Thyroid gland (tissue), 4 donors: ENCODE data around the gene DCDC2. TPM values are rescaled to one million over a fixed set of nuclear protein-coding genes. Genes with fewer than 3 reads are reported as not detected.

Experiments
- small RNA-seq: library from RNA; depleted of rRNA; stranded (forward); fragments of <200 nt; gene quantifications from one replicate; pipeline ENCODE3, GENCODE V24; 2016
- total RNA-seq, 4 donors: library from RNA; depleted of rRNA; stranded (reverse); fragments of >200 nt; gene quantifications; one replicate each; pipeline ENCODE4 v1.2.3, GENCODE V29; 2016

Gene DCDC2
- total RNA-seq, 4 donors from 2014 or later: 8.7 to 14.8 (median 12.3) TPM

Small RNA genes lying within 50 kb of the gene (small RNA-seq; reads per million reads assigned to genes)
- not detected for gene RF00218
- gene RNU6-391P: not detected

Other genes with a start within 250 kb of the DCDC2 start
- not detected for gene NRSN1, start 231.8 kb downstream of the DCDC2 start, total RNA-seq
- 10 to 100 TPM; 23.1 to 37.8 (median 30.4) TPM for gene MRS2, start 44.9 kb upstream of the DCDC2 start, total RNA-seq
- gene GPLD1, start 131.5 kb upstream of the DCDC2 start, total RNA-seq: 10 to 100 TPM in 1 of 4 donors, 1 to 10 TPM in 3; 5.1 to 15.2 (median 8.5) TPM
- gene ALDH5A1, start 136.9 kb upstream of the DCDC2 start, total RNA-seq: 10 to 100 TPM; 10.7 to 20.4 (median 18.8) TPM